Muscle layer of duodenum (tissue), 2 donors: ENCODE measurements around the gene UCMA.
"Not testable (repeated sequence)": the region's sequence is repeated elsewhere in the genome, so short reads cannot be mapped to it uniquely, and the experiment has no call there.

Experiments used
- H3K27ac ChIP-seq: one replicate; pipeline ENCODE4 v1.7.0; 2013; ENCODE audit warnings: mild to moderate bottlenecking, low read length
- H3K27me3 ChIP-seq: one replicate; pipeline ENCODE4 v1.7.0; 2013; ENCODE audit warnings: low read depth, mild to moderate bottlenecking, control low read depth, low read length
- H3K36me3 ChIP-seq, 2 donors: one replicate each; pipeline ENCODE4 v1.7.0; 2013; ENCODE audit warnings: low read length in 2 of 2, control low read depth in 1 of 2, mild to moderate bottlenecking in 1 of 2; ENCODE audit not compliant: insufficient read depth in 2 of 2, control insufficient read depth in 1 of 2
- H3K4me1 ChIP-seq, 2 donors: one replicate each; pipeline ENCODE4 v1.7.0; 2013; ENCODE audit warnings: low read length in 2 of 2, mild to moderate bottlenecking in 2 of 2, control low read depth in 1 of 2, moderate library complexity in 1 of 2; ENCODE audit not compliant: insufficient read depth in 2 of 2, control insufficient read depth in 1 of 2
- H3K4me3 ChIP-seq, 2 donors: one replicate each; pipeline ENCODE4 v1.7.0; 2013; ENCODE audit warnings: low read length in 2 of 2, low read depth in 1 of 2, mild to moderate bottlenecking in 1 of 2
- H3K9me3 ChIP-seq, 2 donors: one replicate each; pipeline ENCODE4 v1.7.0; 2013; ENCODE audit warnings: low read length in 2 of 2, control low read depth in 1 of 2, mild to moderate bottlenecking in 1 of 2; ENCODE audit not compliant: control insufficient read depth in 1 of 2
- donor health status: healthy.

Gene UCMA

DNA sequence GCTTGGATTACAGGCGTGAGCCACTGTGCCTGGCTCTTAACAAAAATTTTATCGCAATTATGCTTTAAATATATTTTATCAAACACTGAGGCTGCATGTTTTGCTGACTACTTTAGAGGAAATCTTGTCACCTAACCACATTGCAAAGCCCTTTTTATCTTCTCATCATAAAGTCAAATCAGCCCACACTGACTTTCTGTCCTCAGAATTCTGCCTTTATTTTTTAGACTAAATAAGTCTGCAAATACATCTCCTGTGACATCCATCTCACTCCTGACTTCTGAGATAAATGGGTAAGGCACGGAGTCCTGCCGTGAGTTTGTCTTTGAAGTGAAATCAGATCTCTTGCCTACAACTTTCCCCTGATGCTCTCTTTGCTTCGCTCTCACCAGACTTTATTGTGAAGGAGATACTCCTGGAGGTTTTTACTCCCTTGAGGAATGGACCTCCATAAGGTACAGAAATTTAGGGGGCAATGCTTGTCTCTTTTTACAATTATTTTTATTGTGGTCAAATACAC lies 23.5 kb upstream of the UCMA start:
- Histone ChIP-seq H3K27ac (no peak overlapping the region), H3K4me3 (no peak overlapping the region), H3K9me3 (no peaks in the 10 kb centered on the region), H3K4me1 (no peaks in the 10 kb centered on the region), H3K36me3 (no peaks in the 10 kb centered on the region), H3K27me3 (no peaks in the 10 kb centered on the region)

DNA sequence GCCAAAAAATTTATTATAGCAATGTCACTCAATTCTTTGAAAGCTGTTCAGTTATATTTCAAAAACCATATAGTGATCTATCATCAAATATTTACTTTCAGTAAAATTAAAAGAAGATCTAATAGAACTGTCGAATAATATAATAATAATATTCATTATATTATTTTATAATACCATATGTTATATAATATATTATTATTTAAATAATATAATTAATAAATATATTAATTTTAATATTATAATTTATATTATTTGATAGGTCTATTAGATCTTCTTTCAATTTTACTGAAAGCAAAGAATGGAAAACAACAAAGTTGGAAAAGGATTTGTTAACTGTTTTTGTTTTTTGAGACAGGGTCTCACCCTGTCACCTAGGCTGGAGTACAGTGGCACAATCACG lies 22.5 kb upstream of the UCMA start:
- Histone ChIP-seq H3K27ac (no peak overlapping the region), H3K9me3 (no peaks in the 10 kb centered on the region), H3K27me3 (no peaks in the 10 kb centered on the region), H3K4me1 (no peaks in the 10 kb centered on the region), H3K36me3 (no peaks in the 10 kb centered on the region), H3K4me3 (no peak overlapping the region)

- Histone ChIP-seq H3K27me3 (no peaks in the 10 kb centered on the region), H3K36me3 (no peaks in the 10 kb centered on the region), H3K4me1 (no peaks in the 10 kb centered on the region), H3K4me3 (no peak overlapping the region), H3K27ac (no peak overlapping the region), H3K9me3 (no peaks in the 10 kb centered on the region)
These were observed 19.6 kb upstream of the UCMA start for GRCh38 chr10:13253726-13254125.

DNA sequence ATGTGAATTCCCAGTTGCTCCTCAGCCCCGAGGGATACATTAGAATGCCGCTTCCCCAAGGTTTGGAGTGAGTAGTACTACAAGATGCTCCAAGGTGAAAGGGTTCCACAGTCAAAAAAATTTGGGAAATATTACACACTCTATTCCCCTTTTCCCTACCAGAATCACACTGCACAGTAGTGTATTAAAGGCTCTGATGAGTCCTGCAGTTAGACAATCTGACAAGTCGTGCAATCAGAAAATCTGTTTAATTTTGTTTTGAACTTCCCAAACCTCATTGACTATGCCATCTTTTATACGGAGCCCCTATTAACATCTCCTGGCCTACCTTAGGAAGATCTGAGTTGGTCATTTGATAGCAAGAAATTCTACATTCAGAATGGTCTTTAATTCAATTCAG lies 13.6 kb upstream of the UCMA start:
- Histone ChIP-seq H3K4me1 (no peaks in the 10 kb centered on the region), H3K36me3 (no peaks in the 10 kb centered on the region), H3K27me3 (no peaks in the 10 kb centered on the region), H3K9me3 (no peaks in the 10 kb centered on the region), H3K4me3 (no peak overlapping the region), H3K27ac (no peak overlapping the region)

DNA sequence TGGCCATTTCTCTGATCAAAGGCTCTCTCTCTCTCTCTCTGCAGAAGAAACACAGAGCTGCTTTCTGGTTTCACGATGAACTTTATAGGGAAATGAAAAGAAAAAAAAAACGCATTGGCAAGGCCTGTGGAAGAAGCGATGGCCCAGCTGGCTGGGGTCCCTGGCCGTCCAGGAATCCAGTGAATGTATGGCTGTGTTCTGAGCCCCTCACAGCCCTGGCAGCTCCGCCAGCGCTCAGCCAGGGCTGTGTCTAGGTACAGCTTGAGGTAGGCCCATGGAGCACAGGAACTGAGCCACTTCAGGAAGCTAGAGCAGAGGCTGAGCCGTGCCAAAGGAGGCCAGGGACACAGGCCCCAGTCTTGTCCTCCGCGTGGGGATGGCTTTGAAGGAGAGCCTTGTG lies 13.1 kb upstream of the UCMA start:
- Histone ChIP-seq H3K4me3 (no peak overlapping the region), H3K27ac (no peak overlapping the region), H3K36me3 (no peaks in the 10 kb centered on the region), H3K27me3 (no peaks in the 10 kb centered on the region), H3K9me3 (no peaks in the 10 kb centered on the region), H3K4me1 (no peaks in the 10 kb centered on the region)

GRCh38 chr10:13242260-13242659 lies 8.1 kb upstream of the UCMA start:
- not testable (repeated sequence) for H3K4me1 ChIP-seq, H3K27ac ChIP-seq, H3K9me3 ChIP-seq, H3K4me3 ChIP-seq, H3K36me3 ChIP-seq, H3K27me3 ChIP-seq

DNA sequence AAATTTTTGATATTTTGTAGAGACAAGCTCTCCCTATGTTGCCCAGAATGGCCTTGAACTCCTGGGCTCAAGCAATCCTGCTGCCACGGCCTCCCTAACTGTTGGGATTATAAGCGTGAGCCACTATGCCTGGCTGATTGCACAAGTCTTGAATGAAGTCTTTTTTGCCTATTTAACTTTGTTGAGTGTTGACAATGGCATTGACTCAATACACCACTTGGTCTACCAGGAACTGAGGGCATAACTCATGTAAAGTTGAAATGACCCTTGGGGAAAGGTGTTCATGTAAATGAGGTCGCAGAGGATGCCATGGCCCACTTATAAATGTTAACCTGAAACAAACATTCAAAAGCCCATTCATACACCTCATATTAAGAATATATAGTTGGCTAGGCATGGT lies 7.4 kb upstream of the UCMA start:
- Histone ChIP-seq H3K27me3 (no peaks in the 10 kb centered on the region), H3K4me1 (no peaks in the 10 kb centered on the region), H3K9me3 (no peaks in the 10 kb centered on the region)

GRCh38 chr10:13239923-13240322 lies 5.7 kb upstream of the UCMA start:
- Histone ChIP-seq H3K36me3 (no peaks in the 10 kb centered on the region), H3K4me3 (no peak overlapping the region), H3K27me3 (no peaks in the 10 kb centered on the region)

More for the DNA sequence above, 7.4 kb upstream of the UCMA start:
- Histone ChIP-seq H3K4me3 (no peak overlapping the region), H3K27ac (no peak overlapping the region), H3K36me3 (no peaks in the 10 kb centered on the region)

DNA sequence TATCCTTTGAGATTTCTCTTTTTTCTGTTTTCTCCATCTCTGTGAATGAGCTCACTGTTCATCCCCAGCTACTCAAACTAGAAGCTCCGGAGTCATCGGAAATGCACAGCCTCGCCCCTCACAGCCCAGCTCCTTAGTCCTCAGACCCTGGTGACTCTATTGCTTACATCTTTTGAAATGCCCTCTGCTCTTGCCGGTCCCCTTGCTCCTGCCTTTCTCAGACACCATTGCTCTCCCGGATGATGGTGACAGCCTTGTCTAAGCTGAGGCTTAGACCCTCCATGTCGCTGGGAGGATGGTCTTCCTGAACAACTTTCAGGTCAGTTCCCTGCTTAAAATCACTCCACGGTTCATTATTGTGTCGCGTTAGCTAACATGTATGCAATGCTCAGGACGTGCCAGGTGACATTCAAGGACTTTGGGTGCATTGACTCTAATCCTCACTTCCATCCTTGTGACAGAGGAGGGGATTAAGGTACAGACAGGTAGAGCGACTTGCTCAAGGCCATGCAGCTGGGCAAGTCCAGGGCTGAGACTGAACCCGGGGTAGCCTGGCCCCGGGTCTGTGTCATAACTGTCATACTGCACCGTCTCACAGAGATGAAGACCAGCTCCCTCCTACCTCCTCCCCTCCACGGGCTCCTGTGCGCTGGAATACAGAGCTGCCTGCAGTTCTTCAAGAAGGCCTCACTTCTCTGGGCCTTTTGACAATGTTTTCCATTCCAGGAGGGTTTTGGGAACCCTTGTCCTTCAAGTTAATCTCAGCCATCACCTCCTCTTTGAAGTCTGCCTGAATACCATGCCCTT lies 4.3 kb upstream of the UCMA start:
- Histone ChIP-seq H3K4me1 (no peaks in the 10 kb centered on the region), H3K4me3 (no peak overlapping the region), H3K27ac (no peak overlapping the region), H3K36me3 (no peaks in the 10 kb centered on the region), H3K27me3 (no peaks in the 10 kb centered on the region), H3K9me3 (no peaks in the 10 kb centered on the region)

More at GRCh38 chr10:13239923-13240322, 5.7 kb upstream of the UCMA start:
- Histone ChIP-seq H3K9me3 (no peaks in the 10 kb centered on the region), H3K27ac (no peak overlapping the region), H3K4me1 (no peaks in the 10 kb centered on the region)

DNA sequence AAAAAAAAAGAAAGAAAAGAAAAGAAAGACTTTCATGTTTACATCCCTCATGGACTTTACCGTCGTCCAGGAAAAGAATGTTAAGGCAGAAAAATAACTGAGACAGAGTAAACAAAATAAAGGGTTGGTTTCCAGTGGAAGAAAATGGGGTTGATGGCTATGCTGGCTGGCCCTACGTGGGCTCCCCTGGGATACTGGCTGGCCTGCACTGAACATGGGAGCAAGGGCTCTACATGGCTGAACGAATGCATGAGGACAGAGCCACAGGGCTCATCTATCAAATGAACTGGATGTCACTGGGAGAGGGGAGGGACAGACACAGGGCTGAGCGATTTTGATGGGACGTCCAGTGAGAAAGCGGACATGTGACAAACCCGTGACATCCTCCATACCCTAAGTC lies 2.5 kb upstream of the UCMA start:
- no peak overlapping the region for H3K27ac ChIP-seq
- H3K9me3 ChIP-seq: no peaks in the 10 kb centered on the region
- no peaks in the 10 kb centered on the region for H3K36me3 ChIP-seq
- no peak overlapping the region for H3K4me3 ChIP-seq
- H3K27me3 ChIP-seq: no peaks in the 10 kb centered on the region
- no peaks in the 10 kb centered on the region for H3K4me1 ChIP-seq

- not testable (repeated sequence) for H3K9me3 ChIP-seq, H3K27me3 ChIP-seq, H3K4me1 ChIP-seq, H3K27ac ChIP-seq, H3K36me3 ChIP-seq, H3K4me3 ChIP-seq
These were observed 562 bp upstream of the UCMA start for GRCh38 chr10:13234736-13235135.

GRCh38 chr10:13233358-13233757 lies 816 bp downstream of the UCMA start:
- no peaks in the 10 kb centered on the region for H3K9me3 ChIP-seq
- no peak overlapping the region for H3K4me3 ChIP-seq
- H3K4me1 ChIP-seq: no peaks in the 10 kb centered on the region
- no peak overlapping the region for H3K27ac ChIP-seq
- H3K27me3 ChIP-seq: no peaks in the 10 kb centered on the region
- no peaks in the 10 kb centered on the region for H3K36me3 ChIP-seq
